ENCODE data around the gene CLDN20.

Gene CLDN20

DNA sequence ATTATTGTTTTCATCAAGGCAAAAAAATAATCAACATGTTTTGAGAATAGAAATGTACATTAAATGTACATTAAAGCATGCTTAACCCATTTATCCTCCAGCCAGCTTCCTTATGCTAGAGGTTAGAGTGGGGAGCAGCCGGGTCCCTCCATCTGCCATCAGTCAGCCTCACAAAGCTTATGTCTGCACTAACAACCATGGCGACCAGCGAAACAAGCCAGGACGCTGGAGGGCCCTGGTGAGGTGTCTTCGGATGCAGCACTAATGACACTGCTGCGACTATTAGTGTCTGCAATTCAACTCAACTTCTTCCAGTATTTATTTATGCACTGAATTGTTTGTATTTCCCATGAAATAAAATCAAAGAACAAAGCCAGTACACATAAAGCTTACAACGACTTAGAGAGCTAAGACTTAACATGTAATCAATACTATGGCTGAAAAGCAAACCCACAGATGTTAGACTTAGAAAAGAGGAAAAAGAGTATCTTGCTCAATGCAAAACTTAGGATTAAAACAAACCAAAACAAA, 6.8 kb downstream of the CLDN20 start:
- Histone ChIP-seq H3K79me2 (ENCODE audit: insufficient read depth, low read length) (no peaks in the 10 kb centered on the region), H3K36me3 (ENCODE audit: low read length) (peaks cover 10% of the 10 kb centered on the region; the same call in 1 of the 2 replicates), H3K27ac (ENCODE audit: low read depth, low read length) (no peak overlapping the region)

DNA sequence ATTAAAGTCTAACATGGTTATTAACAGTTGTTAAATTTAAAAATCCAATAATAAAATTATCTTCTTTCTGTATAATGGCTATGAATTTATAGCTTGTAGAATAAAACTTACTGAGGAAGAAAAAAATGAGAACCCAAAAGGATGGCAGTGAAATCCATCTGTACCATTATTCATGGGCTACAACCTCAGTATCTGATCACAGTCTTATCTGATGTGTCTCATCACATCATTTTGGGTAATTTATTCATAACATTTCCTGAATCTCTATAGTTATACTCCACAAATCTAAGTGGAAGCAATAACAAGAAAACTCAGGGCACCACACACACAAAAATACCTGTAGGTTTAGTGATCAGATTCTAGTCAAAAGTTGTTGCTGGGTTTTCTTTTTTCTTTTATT, 7.3 kb downstream of the CLDN20 start:
- Histone ChIP-seq H3F3A (ENCODE audit: insufficient read depth) (no peaks in the 10 kb centered on the region), H3K27ac (ENCODE audit: low read depth, low read length) (no peak overlapping the region), H3K9me3 (ENCODE audit: insufficient read depth, low read length) (no peaks in the 10 kb centered on the region), H3K27me3 (ENCODE audit: low read length) (no peaks in the 10 kb centered on the region), H3K9ac (ENCODE audit: low read length) (no peak overlapping the region), H4K20me1 (ENCODE audit: low read depth, low read length) (no peaks in the 10 kb centered on the region), H3K4me2 (ENCODE audit: low read depth, low read length, poor library complexity, severe bottlenecking) (no peak overlapping the region), H3K36me3 (ENCODE audit: low read length) (peaks cover 10% of the 10 kb centered on the region; the same call in 1 of the 2 replicates), H3K79me2 (ENCODE audit: insufficient read depth, low read length) (no peaks in the 10 kb centered on the region), H2AFZ (ENCODE audit: low read depth, low read length, severe bottlenecking) (no peak overlapping the region), H3K9me2 (replicated peaks; ENCODE audit: insufficient read depth, low read length) (no peaks in the 10 kb centered on the region), H3K4me3 (ENCODE audit: insufficient read depth, low read length, poor library complexity, severe bottlenecking) (no peak overlapping the region)
- no peak for TF ChIP-seq EZH2phosphoT487 (conservative IDR thresholded peaks at IDR 0.05; ENCODE audit: low read length)
- TF ChIP-seq, protein P1, sequence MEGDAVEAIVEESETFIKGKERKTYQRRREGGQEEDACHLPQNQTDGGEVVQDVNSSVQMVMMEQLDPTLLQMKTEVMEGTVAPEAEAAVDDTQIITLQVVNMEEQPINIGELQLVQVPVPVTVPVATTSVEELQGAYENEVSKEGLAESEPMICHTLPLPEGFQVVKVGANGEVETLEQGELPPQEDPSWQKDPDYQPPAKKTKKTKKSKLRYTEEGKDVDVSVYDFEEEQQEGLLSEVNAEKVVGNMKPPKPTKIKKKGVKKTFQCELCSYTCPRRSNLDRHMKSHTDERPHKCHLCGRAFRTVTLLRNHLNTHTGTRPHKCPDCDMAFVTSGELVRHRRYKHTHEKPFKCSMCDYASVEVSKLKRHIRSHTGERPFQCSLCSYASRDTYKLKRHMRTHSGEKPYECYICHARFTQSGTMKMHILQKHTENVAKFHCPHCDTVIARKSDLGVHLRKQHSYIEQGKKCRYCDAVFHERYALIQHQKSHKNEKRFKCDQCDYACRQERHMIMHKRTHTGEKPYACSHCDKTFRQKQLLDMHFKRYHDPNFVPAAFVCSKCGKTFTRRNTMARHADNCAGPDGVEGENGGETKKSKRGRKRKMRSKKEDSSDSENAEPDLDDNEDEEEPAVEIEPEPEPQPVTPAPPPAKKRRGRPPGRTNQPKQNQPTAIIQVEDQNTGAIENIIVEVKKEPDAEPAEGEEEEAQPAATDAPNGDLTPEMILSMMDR (IDR thresholded peaks at IDR 0.05; ENCODE audit: insufficient read depth, low read length, poor library complexity, severe bottlenecking) = no peak

More for the DNA sequence above, 6.8 kb downstream of the CLDN20 start:
- Histone ChIP-seq H3K4me3 (ENCODE audit: insufficient read depth, low read length, poor library complexity, severe bottlenecking) (no peak overlapping the region), H3F3A (ENCODE audit: insufficient read depth) (no peaks in the 10 kb centered on the region), H3K9me2 (replicated peaks; ENCODE audit: insufficient read depth, low read length) (no peaks in the 10 kb centered on the region), H3K4me2 (ENCODE audit: low read depth, low read length, poor library complexity, severe bottlenecking) (no peak overlapping the region), H4K20me1 (ENCODE audit: low read depth, low read length) (no peaks in the 10 kb centered on the region), H3K9ac (ENCODE audit: low read length) (no peak overlapping the region), H3K27me3 (ENCODE audit: low read length) (no peaks in the 10 kb centered on the region), H3K9me3 (ENCODE audit: insufficient read depth, low read length) (no peaks in the 10 kb centered on the region), H2AFZ (ENCODE audit: low read depth, low read length, severe bottlenecking) (no peak overlapping the region)
- TF ChIP-seq EZH2phosphoT487 (conservative IDR thresholded peaks at IDR 0.05; ENCODE audit: low read length) = no peak
- TF ChIP-seq, protein P1 (IDR thresholded peaks at IDR 0.05; ENCODE audit: insufficient read depth, low read length, poor library complexity, severe bottlenecking) = no peak

DNA sequence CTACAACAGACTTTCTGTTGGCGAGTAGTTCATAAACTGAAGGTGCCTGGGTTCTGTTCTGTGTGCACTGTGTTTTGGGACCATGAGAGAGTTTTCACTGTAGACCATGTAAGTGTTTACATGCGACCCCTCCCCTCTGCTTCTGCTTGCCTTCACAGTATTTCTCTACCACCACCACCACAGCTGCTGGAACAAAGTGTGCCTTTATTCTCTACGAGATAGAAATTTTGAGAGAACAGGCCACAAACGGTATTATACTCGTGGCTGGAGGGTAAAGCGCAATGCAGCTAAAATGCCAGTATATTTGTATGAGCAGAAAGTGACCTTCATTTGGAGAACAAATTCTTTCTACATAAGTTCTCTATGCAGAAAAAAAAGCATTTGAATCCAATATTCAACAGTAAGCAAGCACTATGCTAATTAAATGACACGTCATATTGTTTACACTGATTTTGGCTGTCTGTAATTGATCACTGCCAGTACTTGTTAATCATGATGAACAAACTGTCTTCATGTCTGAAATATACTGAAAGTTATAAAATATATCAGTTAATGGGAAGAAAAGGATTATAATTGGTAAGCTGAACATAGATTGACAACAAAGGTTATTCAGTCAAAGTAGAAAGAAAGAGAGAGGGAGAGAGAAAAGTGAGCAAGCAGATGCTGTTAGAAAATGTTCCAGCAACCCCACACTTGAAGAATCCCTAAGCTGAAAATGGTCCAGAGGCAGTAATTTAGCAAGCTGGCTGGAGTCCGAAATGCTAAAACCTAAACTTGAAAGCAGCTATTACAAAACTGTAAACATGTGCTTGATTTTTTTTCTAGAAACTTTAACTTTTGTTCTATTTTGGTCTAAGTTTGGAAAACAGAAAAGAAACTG, 8.8 kb downstream of the CLDN20 start:
- Histone ChIP-seq H3K27ac (ENCODE audit: low read depth, low read length) (no peak overlapping the region), H4K20me1 (ENCODE audit: low read depth, low read length) (no peaks in the 10 kb centered on the region), H2AFZ (ENCODE audit: low read depth, low read length, severe bottlenecking) (no peak overlapping the region), H3K27me3 (ENCODE audit: low read length) (no peaks in the 10 kb centered on the region), H3K4me2 (ENCODE audit: low read depth, low read length, poor library complexity, severe bottlenecking) (no peak overlapping the region), H3K9me2 (replicated peaks; ENCODE audit: insufficient read depth, low read length) (no peaks in the 10 kb centered on the region), H3K4me3 (ENCODE audit: insufficient read depth, low read length, poor library complexity, severe bottlenecking) (no peak overlapping the region), H3K79me2 (ENCODE audit: insufficient read depth, low read length) (no peaks in the 10 kb centered on the region), H3K36me3 (ENCODE audit: low read length) (peaks cover 13% of the 10 kb centered on the region; the same call in 1 of the 2 replicates), H3K9ac (ENCODE audit: low read length) (no peak overlapping the region), H3K9me3 (ENCODE audit: insufficient read depth, low read length) (no peaks in the 10 kb centered on the region), H3F3A (ENCODE audit: insufficient read depth) (no peaks in the 10 kb centered on the region)
- TF ChIP-seq, protein P1 (IDR thresholded peaks at IDR 0.05; ENCODE audit: insufficient read depth, low read length, poor library complexity, severe bottlenecking) = no peak
- no peak for TF ChIP-seq EZH2phosphoT487 (conservative IDR thresholded peaks at IDR 0.05; ENCODE audit: low read length)

All from SU-DHL-6 (cell line).